Measurements from ENCODE around the gene RASGRF2.

- TF ChIP-seq, protein P1, sequence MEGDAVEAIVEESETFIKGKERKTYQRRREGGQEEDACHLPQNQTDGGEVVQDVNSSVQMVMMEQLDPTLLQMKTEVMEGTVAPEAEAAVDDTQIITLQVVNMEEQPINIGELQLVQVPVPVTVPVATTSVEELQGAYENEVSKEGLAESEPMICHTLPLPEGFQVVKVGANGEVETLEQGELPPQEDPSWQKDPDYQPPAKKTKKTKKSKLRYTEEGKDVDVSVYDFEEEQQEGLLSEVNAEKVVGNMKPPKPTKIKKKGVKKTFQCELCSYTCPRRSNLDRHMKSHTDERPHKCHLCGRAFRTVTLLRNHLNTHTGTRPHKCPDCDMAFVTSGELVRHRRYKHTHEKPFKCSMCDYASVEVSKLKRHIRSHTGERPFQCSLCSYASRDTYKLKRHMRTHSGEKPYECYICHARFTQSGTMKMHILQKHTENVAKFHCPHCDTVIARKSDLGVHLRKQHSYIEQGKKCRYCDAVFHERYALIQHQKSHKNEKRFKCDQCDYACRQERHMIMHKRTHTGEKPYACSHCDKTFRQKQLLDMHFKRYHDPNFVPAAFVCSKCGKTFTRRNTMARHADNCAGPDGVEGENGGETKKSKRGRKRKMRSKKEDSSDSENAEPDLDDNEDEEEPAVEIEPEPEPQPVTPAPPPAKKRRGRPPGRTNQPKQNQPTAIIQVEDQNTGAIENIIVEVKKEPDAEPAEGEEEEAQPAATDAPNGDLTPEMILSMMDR (conservative IDR thresholded peaks at IDR 0.05; ENCODE audit: low read depth, low read length) = no peak
- no peak for TF ChIP-seq EZH2 (IDR thresholded peaks at IDR 0.05; ENCODE audit: low read length, unreplicated experiment)
These were observed 57.2 kb downstream of the RASGRF2 start for GRCh38 chr5:81017320-81017719.

Measured in PC-3 (cell line).